Measurements from ENCODE around the gene CREB5.
A peak's percentile ranks its signal among the peaks of the same experiment; 100 is the strongest.

The CREB5 gene

DNA sequence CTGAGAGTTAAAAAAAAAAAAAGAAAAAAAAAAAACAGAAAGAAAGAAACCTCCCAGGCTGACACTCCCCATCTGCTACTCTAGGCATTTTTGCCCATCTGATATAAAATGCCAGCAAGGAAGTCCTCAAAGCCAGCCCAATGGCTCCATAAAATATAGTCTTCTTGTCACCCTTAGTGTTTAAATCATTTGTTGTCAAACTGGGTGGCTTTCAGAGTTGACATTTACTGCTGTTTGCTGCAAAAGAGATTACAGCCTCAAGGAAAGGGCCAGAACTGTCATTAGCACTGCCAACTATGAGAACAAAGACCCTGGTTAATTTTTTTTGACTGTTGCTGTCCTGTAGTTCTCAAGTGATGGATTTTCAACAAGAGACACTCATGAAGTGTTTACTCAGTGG, 459.3 kb downstream of the CREB5 start:
- Histone ChIP-seq H3K9me3 (ENCODE audit: severe bottlenecking) (no peaks in the 10 kb centered on the region), H3K4me1 (ENCODE audit: insufficient read depth, poor library complexity, severe bottlenecking) (peaks cover 10% of the 10 kb centered on the region), H3K27me3 (ENCODE audit: insufficient read depth, poor library complexity, severe bottlenecking) (no peaks in the 10 kb centered on the region), H3K4me3 (ENCODE audit: severe bottlenecking) (no peak overlapping the region), H3K27ac (ENCODE audit: poor library complexity, severe bottlenecking) (peak overlapping the region; percentile 10), H3K36me3 (ENCODE audit: low read depth) (no peaks in the 10 kb centered on the region)
- DNase-seq (ENCODE audit: low spot score), result no peak
- TF ChIP-seq, protein P1, sequence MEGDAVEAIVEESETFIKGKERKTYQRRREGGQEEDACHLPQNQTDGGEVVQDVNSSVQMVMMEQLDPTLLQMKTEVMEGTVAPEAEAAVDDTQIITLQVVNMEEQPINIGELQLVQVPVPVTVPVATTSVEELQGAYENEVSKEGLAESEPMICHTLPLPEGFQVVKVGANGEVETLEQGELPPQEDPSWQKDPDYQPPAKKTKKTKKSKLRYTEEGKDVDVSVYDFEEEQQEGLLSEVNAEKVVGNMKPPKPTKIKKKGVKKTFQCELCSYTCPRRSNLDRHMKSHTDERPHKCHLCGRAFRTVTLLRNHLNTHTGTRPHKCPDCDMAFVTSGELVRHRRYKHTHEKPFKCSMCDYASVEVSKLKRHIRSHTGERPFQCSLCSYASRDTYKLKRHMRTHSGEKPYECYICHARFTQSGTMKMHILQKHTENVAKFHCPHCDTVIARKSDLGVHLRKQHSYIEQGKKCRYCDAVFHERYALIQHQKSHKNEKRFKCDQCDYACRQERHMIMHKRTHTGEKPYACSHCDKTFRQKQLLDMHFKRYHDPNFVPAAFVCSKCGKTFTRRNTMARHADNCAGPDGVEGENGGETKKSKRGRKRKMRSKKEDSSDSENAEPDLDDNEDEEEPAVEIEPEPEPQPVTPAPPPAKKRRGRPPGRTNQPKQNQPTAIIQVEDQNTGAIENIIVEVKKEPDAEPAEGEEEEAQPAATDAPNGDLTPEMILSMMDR (IDR thresholded peaks at IDR 0.05; ENCODE audit: poor library complexity, severe bottlenecking), result no peak
- no peak for ATAC-seq (ENCODE audit: low read depth)

DNA sequence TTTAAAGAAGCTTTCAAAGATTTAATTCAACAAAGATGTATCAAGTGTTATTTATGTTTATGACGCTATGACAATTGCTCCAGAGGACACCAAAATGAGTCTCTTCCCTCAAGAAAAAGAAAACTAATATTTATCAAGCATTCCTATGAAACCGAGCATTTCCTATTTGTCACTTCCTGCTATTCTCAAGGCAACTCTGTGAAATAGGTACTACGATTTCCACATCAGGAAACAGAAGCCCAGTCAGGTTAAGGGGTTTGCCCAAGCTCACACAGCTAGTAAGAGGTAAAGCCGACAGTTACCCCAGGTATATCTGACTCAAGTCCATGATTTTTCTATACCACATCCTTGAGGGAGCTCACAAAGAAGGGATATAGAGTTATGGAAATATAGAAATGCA, 459.9 kb downstream of the CREB5 start:
- peaks cover 10% of the 10 kb centered on the region for H3K4me1 ChIP-seq (ENCODE audit: insufficient read depth, poor library complexity, severe bottlenecking)
- TF ChIP-seq, protein P1 (IDR thresholded peaks at IDR 0.05; ENCODE audit: poor library complexity, severe bottlenecking), result no peak
- H3K4me3 ChIP-seq (ENCODE audit: severe bottlenecking), result no peak overlapping the region
- ATAC-seq (ENCODE audit: low read depth), result peak; percentile 86
- H3K27me3 ChIP-seq (ENCODE audit: insufficient read depth, poor library complexity, severe bottlenecking), result no peaks in the 10 kb centered on the region
- no peaks in the 10 kb centered on the region for H3K9me3 ChIP-seq (ENCODE audit: severe bottlenecking)
- DNase-seq (ENCODE audit: low spot score), result no peak
- peak overlapping the region; percentile 10 for H3K27ac ChIP-seq (ENCODE audit: poor library complexity, severe bottlenecking)
- H3K36me3 ChIP-seq (ENCODE audit: low read depth), result no peaks in the 10 kb centered on the region

DNA sequence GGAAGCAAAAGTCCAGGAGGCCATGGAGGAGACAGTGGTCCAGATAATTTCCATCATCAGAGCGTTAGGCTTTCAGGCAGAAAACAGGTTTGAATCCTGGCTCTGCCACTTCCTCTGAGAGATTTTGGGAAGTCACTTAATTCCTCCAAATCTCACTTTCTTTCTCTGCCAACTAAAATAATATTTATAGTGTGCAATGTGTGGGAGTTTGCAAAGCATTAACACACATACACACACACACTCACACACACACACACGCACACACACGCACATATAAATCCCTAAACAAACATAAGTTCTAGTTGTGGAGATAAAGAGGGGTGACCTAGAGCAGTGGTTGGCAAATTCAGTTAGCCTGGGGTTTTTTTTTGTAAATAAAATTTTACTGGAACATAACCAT, 461.0 kb downstream of the CREB5 start:
- Histone ChIP-seq H3K4me1 (ENCODE audit: insufficient read depth, poor library complexity, severe bottlenecking) (peaks cover 10% of the 10 kb centered on the region), H3K36me3 (ENCODE audit: low read depth) (no peaks in the 10 kb centered on the region), H3K27me3 (ENCODE audit: insufficient read depth, poor library complexity, severe bottlenecking) (no peaks in the 10 kb centered on the region), H3K4me3 (ENCODE audit: severe bottlenecking) (no peak overlapping the region), H3K9me3 (ENCODE audit: severe bottlenecking) (no peaks in the 10 kb centered on the region), H3K27ac (ENCODE audit: poor library complexity, severe bottlenecking) (no peak overlapping the region)
- ATAC-seq (ENCODE audit: low read depth), result no peak
- TF ChIP-seq, protein P1 (IDR thresholded peaks at IDR 0.05; ENCODE audit: poor library complexity, severe bottlenecking), result no peak
- DNase-seq (ENCODE audit: low spot score), result no peak

DNA sequence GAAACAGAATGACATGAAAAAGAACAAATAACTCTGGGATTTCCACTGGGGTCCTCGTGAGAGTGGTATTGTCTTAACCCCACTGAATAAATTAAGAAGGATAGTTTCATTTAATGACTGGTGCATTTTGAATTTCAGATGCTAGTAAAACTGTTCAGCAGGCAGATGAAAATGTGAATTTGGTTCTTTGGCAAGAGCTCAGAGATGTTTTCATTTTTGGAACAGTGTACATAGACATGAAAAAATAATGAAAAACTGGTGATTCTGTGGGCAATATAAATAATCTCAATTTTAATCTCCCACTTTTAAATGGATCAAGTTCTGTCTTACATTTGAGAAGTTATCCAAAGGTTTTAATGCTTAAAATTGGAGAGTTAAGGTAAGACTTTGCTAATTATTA, 461.7 kb downstream of the CREB5 start:
- TF ChIP-seq, protein P1 (IDR thresholded peaks at IDR 0.05; ENCODE audit: poor library complexity, severe bottlenecking), result no peak
- Histone ChIP-seq H3K4me1 (ENCODE audit: insufficient read depth, poor library complexity, severe bottlenecking) (peaks cover 10% of the 10 kb centered on the region), H3K4me3 (ENCODE audit: severe bottlenecking) (no peak overlapping the region), H3K27me3 (ENCODE audit: insufficient read depth, poor library complexity, severe bottlenecking) (no peaks in the 10 kb centered on the region), H3K9me3 (ENCODE audit: severe bottlenecking) (no peaks in the 10 kb centered on the region), H3K27ac (ENCODE audit: poor library complexity, severe bottlenecking) (no peak overlapping the region), H3K36me3 (ENCODE audit: low read depth) (no peaks in the 10 kb centered on the region)
- no peak for ATAC-seq (ENCODE audit: low read depth)
- DNase-seq (ENCODE audit: low spot score), result no peak

All from RWPE2 (cell line).